HG03095 (cell line): ENCODE results near the gene SLC22A9.

Experiments used
- ATAC-seq: cut with Tn5 transposase; IDR thresholded peaks from one replicate; pipeline ENCODE4 v1.9.1; 2021; ENCODE audit warnings: moderate library complexity; ENCODE audit not compliant: unreplicated experiment

The SLC22A9 gene

DNA sequence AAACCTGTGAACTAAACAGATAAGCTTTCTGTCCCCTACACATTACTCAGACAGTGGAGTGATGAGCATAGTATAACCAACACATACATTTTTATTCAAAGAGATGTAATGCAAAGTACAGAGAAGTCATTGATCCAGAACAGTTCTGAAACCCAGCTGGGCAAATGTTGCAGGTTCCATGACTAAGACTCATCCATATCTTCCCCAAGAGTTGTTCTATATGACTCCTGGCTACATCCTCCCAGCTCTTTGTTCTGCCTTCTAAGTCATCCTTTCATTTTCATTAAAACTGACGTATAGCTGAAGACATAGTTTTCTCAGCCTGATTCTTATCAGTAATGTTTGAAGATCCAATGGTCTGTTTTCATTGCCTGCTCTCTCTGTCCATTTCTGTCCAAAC, 74.1 kb downstream of the SLC22A9 start:
- ATAC-seq = no peak

DNA sequence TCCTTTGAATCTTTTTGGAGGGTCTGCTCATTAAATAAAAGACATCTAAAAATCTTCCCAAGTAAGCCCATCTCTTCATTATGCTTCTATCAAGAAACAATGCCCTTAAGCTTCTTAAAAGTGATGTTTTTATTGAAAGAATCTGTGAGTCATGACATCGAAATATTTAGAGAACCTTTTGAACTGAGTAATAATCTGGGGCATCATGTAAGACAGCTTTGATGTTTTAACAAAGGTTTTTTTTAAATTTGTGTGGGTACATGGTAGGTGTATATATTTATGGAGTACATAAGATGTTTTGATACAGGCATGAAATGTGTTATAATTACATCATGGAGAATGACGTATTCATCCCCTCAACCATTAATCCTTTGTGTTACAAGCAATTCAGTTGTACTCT, 74.6 kb downstream of the SLC22A9 start:
- no peak for ATAC-seq

GRCh38 chr11:63445118-63445517, 75.5 kb downstream of the SLC22A9 start:
- no peak for ATAC-seq

DNA sequence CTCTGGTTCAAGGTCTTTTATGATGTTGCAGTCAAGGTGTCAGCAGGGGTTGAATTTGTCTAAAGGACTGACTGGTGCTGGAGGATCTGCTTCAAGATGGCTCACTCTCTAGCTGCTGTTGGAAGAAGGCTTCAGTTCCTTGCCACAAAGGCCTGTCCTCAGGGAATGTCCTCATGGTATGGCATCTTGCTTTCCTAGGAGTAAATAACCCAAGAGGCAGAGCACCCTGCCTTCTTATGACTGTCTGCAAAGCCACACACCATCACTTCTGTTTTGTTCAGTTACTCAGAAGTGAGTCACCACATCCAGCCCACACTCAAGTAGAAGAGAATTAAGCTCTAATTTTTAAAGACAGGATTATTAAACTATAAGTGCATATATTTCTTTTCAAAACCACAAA, 76.1 kb downstream of the SLC22A9 start:
- ATAC-seq = no peak

GRCh38 chr11:63448646-63449045, 79.1 kb downstream of the SLC22A9 start:
- no peak for ATAC-seq

- ATAC-seq = no peak
Observed at GRCh38 chr11:63459586-63459985, 90.0 kb downstream of the SLC22A9 start.
